OCI-LY7 (cell line): Measurements from ENCODE around the gene DNAL4. TPM values are rescaled to one million over a fixed set of nuclear protein-coding genes. Genes with fewer than 3 reads are reported as not detected.

Experiments
- Bru-seq: library from RNA; stranded (reverse); fragments of 400-500 nt; gene quantifications from one replicate; lab custom pipeline; 2021; lab: Mats Ljungman, UMichigan
- BruChase-seq, 2 experiments: library from RNA; stranded (reverse); fragments of 400-500 nt; gene quantifications; one replicate each; lab custom pipeline; 2021; lab: Mats Ljungman, UMichigan
- BruUV-seq: library from RNA; stranded (reverse); fragments of 400-500 nt; replicated peaks from 2 replicates; lab custom pipeline; 2021; lab: Mats Ljungman, UMichigan
- CTCF ChIA-PET: fragments of 300-600 bp; sonication (Branson Sonifier 250); formaldehyde crosslinking; loops from one replicate; lab custom pipeline; 2022; ENCODE audit warnings: antibody characterized with exemption; ENCODE audit not compliant: unreplicated experiment; lab: Charles Lee
- POLR2A ChIA-PET: fragments of 300-600 bp; sonication (Branson Sonifier 250); formaldehyde crosslinking; loops from one replicate; lab custom pipeline; 2022; ENCODE audit warnings: antibody characterized with exemption; lab: Charles Lee
- DNase-seq: peaks from one replicate; pipeline ENCODE4 v3.0.0-alpha.2; 2015; ENCODE audit warnings: low spot score
- H2AFZ ChIP-seq: fragments of 200-600 bp; sonication (generic), shearing (Covaris generic); 2 replicates; pipeline ENCODE4 v1.6.1; 2014; ENCODE audit warnings: mild to moderate bottlenecking, antibody characterized with exemption, low read length, moderate library complexity
- H3K27ac ChIP-seq: fragments of 200-600 bp; sonication (generic); 2 replicates; pipeline ENCODE4 v1.5.1; 2014; ENCODE audit warnings: mixed run types, low read depth, mild to moderate bottlenecking, moderate library complexity, low read length, inconsistent platforms; ENCODE audit not compliant: poor library complexity, severe bottlenecking
- H3K36me3 ChIP-seq: fragments of 200-600 bp; sonication (generic); 2 replicates; pipeline ENCODE4 v1.6.1; 2014; ENCODE audit warnings: mild to moderate bottlenecking, antibody characterized with exemption, low read length, moderate library complexity, mixed read lengths; ENCODE audit not compliant: insufficient read depth
- H3K4me1 ChIP-seq: fragments of 200-600 bp; sonication (generic); 2 replicates; pipeline ENCODE4 v1.5.1; 2014; ENCODE audit warnings: mild to moderate bottlenecking, low read length; ENCODE audit not compliant: insufficient read depth, poor library complexity, severe bottlenecking
- H3K4me2 ChIP-seq: fragments of 200-600 bp; sonication (generic); 2 replicates; pipeline ENCODE4 v1.6.1; 2014; ENCODE audit warnings: mild to moderate bottlenecking, low read length
- H3K4me3 ChIP-seq: fragments of 200-600 bp; sonication (generic); 2 replicates; pipeline ENCODE4 v1.5.1; 2014; ENCODE audit warnings: mild to moderate bottlenecking, low read depth, low read length; ENCODE audit not compliant: poor library complexity, severe bottlenecking
- H3K79me2 ChIP-seq: fragments of 200-600 bp; sonication (generic); 2 replicates; pipeline ENCODE4 v1.6.1; 2016; ENCODE audit warnings: low read depth, mild to moderate bottlenecking, low read length, moderate library complexity, mixed read lengths; ENCODE audit not compliant: insufficient read depth
- H3K9me2 ChIP-seq: fragments of 200-600 bp; sonication (generic); 2 replicates; pipeline ENCODE4 v1.6.1; 2016; ENCODE audit warnings: mild to moderate bottlenecking, low read length, mixed read lengths; ENCODE audit not compliant: insufficient read depth
- H3K9me3 ChIP-seq: fragments of 200-600 bp; sonication (generic); 2 replicates; pipeline ENCODE4 v1.6.1; 2014; ENCODE audit warnings: mild to moderate bottlenecking, mixed run types, low read length, mixed read lengths
- H4K20me1 ChIP-seq: fragments of 200-600 bp; sonication (generic); 2 replicates; pipeline ENCODE4 v1.6.1; 2014; ENCODE audit warnings: mild to moderate bottlenecking, antibody characterized with exemption, low read length, moderate library complexity, mixed read lengths; ENCODE audit not compliant: insufficient read depth
- EZH2phosphoT487 ChIP-seq: fragments of 200-600 bp; sonication (generic); IDR thresholded peaks from 2 replicates; pipeline ENCODE4 v1.6.1; 2018; ENCODE audit warnings: low read depth, borderline replicate concordance, mild to moderate bottlenecking, mixed run types, antibody characterized with exemption, low read length, moderate library complexity, mixed read lengths
- intact Hi-C: fragments of 100-400 bp; cut with micrococcal nuclease; formaldehyde crosslinking; loops from one replicate; pipeline ENCODE4 v1.10.0; 2022; ENCODE audit not compliant: unreplicated experiment
- long read RNA-seq: library from polyadenylated mRNA; stranded (forward); transcript quantifications from one replicate; pipeline ENCODE4 v2.0.0, GENCODE V29; 2022
- total RNA-seq, 2 experiments: library from RNA; depleted of rRNA in 1 of 2; stranded (reverse); fragments of >200 nt in 1 of 2; shearing (Covaris generic) in 1 of 2; gene quantifications; 2 replicates each; pipeline ENCODE4 v1.2.3, GENCODE V29; 2014 to 2022
- TF ChIP-seq, protein P1 (sequence below): fragments of 200-600 bp; sonication (generic); conservative IDR thresholded peaks from 2 replicates; pipeline ENCODE4 v1.5.1; 2014; ENCODE audit warnings: mild to moderate bottlenecking, antibody characterized with exemption, low read length, moderate library complexity, mixed read lengths

The DNAL4 gene
- 6.8 and 7.1 TPM in 2 replicates for total RNA-seq (2014; rRNA removed; shearing (Covaris generic))
- 6.4 and 6.6 TPM in 2 replicates for total RNA-seq (2022)
- Bru-seq, nascent RNA = percentile 43 among the genes with signal in this experiment
- percentile 42 among the genes with signal in this experiment for BruChase-seq, experiment 1, labeled RNA remaining after a 6-hour chase
- BruChase-seq, experiment 2, labeled RNA remaining after a 2-hour chase = percentile 54 among the genes with signal in this experiment
- long read RNA-seq, transcript DNAL4-201 (4 exons, 1,504 nt) = major isoform, 7 of 7 reads
- long read RNA-seq, partial matches to known transcripts = 0 of 7 reads
- long read RNA-seq, other reads (novel, unspliced or antisense) = 0 of 7 reads

DNA sequence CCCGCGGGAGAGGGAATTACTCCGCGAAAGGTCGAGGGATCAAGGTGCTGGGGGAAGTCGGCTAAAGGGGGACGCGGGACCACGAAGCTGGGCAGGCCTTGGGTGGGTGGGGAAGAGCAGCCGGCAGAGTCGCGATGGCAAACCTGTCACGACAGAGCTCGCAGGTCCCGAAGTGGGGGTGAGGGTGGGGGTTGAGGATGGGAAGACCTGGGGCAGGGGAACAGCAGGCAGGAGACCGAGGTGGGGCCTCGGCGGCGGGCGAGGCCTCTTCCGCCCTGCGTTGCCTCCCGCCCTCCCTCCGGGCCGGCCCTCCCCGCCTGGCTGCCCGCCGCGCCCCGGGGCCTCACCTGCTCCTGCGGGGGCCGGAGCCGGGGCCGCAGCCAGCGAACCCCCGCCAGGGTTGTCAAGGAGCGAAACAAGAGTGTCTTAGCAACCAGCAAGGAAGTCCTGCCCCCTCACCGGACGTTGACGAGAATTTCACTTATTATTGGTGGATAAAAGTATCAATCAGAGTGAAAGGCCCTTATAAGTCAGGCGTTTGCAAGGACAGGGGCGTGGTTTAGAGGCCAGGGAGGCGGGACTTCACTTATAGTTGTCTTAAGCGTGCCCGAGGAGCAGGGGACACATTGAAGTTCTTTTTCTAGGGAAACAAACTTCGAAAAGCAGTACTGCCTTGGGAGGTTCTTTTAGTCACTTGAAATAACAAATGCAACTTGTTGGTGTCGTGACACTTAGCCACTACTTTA is at the start of gene DNAL4:
DNAL4 (minus strand) TSS at position 423 of the 746 bp plus-strand sequence. CDS start 11,412 bp downstream, outside the sequence.
- no peaks in the 10 kb centered on the region for H4K20me1 ChIP-seq
- peaks cover 3% of the 10 kb centered on the region; the same call in 1 of the 2 replicates for H3K9me3 ChIP-seq
- ChIA-PET CTCF (no interaction called here), POLR2A (no interaction called here)
- intact Hi-C loops = no loop called here
- no TSS peak for BruUV-seq
- H3K4me3 ChIP-seq = peak within 1 kb of the TSS; percentile 73
- H2AFZ ChIP-seq = peak within 1 kb of the TSS; percentile 97
- peak; percentile 99 for DNase-seq
- H3K4me2 ChIP-seq = peak within 1 kb of the TSS; percentile 69
- H3K4me1 ChIP-seq = peaks cover 14% of the 10 kb centered on the region
- TF ChIP-seq EZH2phosphoT487 = no peak
- TF ChIP-seq, protein P1, sequence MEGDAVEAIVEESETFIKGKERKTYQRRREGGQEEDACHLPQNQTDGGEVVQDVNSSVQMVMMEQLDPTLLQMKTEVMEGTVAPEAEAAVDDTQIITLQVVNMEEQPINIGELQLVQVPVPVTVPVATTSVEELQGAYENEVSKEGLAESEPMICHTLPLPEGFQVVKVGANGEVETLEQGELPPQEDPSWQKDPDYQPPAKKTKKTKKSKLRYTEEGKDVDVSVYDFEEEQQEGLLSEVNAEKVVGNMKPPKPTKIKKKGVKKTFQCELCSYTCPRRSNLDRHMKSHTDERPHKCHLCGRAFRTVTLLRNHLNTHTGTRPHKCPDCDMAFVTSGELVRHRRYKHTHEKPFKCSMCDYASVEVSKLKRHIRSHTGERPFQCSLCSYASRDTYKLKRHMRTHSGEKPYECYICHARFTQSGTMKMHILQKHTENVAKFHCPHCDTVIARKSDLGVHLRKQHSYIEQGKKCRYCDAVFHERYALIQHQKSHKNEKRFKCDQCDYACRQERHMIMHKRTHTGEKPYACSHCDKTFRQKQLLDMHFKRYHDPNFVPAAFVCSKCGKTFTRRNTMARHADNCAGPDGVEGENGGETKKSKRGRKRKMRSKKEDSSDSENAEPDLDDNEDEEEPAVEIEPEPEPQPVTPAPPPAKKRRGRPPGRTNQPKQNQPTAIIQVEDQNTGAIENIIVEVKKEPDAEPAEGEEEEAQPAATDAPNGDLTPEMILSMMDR = no peak
- no peaks in the 10 kb centered on the region for H3K9me2 ChIP-seq
- no peaks in the 10 kb centered on the region for H3K79me2 ChIP-seq
- no peaks in the 10 kb centered on the region for H3K36me3 ChIP-seq
- H3K27ac ChIP-seq = no peak within 1 kb of the TSS

- DNase-seq = no peak
- H3K4me1 ChIP-seq = no peaks in the 10 kb centered on the region
- TF ChIP-seq, protein P1 = no peak
- no peak for TF ChIP-seq EZH2phosphoT487
- no peaks in the 10 kb centered on the region for H3K9me3 ChIP-seq
- no peak overlapping the region for H2AFZ ChIP-seq
- ChIA-PET POLR2A (interaction anchor here (0.5 kb wide), 1 partner anchor 182 kb away, joined by 3 read pairs; no protein-coding TSS in a partner anchor), CTCF (no interaction called here)
- intact Hi-C loops = no loop called here
- no peaks in the 10 kb centered on the region for H4K20me1 ChIP-seq
- H3K4me3 ChIP-seq = no peak overlapping the region
- no peaks in the 10 kb centered on the region for H3K79me2 ChIP-seq
- no peak overlapping the region for H3K27ac ChIP-seq
- BruUV-seq = no TSS peak
- no peaks in the 10 kb centered on the region for H3K36me3 ChIP-seq
- H3K9me2 ChIP-seq = no peaks in the 10 kb centered on the region
- H3K4me2 ChIP-seq = no peak overlapping the region
Measured at GRCh38 chr22:38843201-38843656, 49.3 kb upstream of the DNAL4 start.
